GM18505 (cell line): ENCODE measurements around the gene IRX6.

Experiments used
- ATAC-seq: cut with Tn5 transposase; IDR thresholded peaks from one replicate; pipeline ENCODE4 v1.9.1; 2021; ENCODE audit not compliant: unreplicated experiment
- POLR2A ChIP-seq: IDR thresholded peaks from 4 replicates; pipeline ENCODE4 v1.6.1; 2011; ENCODE audit warnings: borderline replicate concordance; ENCODE audit not compliant: insufficient read depth, insufficient read length; ENCODE audit errors: extremely low read depth

The IRX6 gene

DNA sequence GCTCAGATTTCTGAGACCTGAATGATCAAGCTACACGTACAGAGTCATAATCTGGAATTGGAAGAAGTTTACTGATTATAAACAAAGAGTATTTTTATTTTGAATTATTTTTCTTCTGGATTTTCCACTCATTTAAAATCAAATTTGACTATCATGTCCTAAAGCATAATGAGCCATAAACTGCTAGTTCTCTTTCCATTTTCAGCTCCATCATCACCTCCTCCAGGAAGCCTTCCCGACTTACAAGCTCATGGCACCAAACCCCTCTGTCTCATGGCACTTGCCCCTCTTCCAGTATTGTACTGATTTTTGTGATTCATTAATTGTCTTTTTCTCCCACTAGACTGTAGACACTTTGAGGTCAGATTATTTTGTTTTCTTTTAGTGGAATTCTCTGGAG, 35.9 kb downstream of the IRX6 start:
- TF ChIP-seq POLR2A = no peak
- no peak for ATAC-seq

DNA sequence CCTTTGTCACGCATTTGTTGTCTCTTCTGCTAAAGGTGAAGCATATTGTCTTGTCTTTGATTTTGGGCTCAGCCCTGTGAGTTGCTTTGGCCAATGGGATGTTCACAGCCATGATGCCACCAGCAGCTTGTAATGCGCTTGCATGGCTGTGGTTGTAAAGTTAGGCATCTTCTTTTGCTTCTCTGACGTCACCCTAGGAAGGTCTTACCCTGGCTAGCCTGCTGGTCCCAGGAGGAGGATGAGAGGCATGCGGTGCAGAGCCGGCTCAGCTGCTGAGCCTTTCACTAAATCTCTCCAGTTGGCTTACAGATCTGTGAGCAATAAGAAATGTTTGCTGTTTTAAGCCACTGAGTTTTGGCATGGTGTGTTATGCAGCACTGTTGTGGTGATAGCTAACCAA, 40.8 kb downstream of the IRX6 start:
- no peak for ATAC-seq
- no peak for TF ChIP-seq POLR2A

GRCh38 chr16:55367301-55367811, 43.4 kb downstream of the IRX6 start:
- no peak for ATAC-seq
- no peak for TF ChIP-seq POLR2A

GRCh38 chr16:55367866-55368603, 44.0 kb downstream of the IRX6 start:
- no peak for TF ChIP-seq POLR2A
- ATAC-seq = no peak

DNA sequence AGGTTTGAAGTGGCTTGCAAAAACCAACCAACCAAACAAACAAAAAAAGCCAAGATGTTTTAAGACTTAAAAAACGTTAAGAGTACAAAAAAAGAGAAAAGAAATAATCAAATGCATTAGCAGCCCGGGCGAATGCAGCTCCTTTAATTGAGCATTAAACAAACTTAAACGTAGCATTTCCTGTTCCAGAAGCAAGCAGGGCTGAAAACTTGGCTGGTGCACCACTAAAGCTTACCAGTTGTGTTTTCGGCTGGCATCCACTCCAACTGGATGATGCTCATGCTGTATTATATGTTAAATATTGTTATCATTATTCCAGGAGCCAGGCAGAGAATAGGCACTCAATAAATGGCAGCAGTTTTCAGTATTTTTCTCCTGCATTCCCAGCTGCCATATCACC, 45.1 kb downstream of the IRX6 start:
- no peak for ATAC-seq
- TF ChIP-seq POLR2A = no peak

GRCh38 chr16:55370762-55371482, 46.9 kb downstream of the IRX6 start:
- no peak for ATAC-seq
- no peak for TF ChIP-seq POLR2A

GRCh38 chr16:55372792-55373488, 48.9 kb downstream of the IRX6 start:
- TF ChIP-seq POLR2A = no peak
- ATAC-seq = no peak

DNA sequence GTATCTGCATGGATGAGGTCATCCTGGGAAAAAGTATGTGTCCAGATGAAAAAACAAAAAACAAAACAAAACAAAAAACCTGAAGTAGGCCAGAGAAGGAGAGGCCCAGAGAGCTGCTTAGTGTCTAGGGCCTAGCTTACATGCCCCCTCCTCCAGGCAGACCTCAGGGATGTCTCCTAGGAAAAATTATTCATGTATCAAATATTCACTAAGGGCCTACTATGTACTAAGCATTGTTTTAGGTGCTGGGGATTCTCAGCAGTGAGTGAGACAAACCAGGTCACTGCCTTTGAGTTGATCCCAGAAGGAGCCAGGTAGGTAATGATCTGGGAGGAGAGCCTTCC, 49.5 kb downstream of the IRX6 start:
- TF ChIP-seq POLR2A = no peak
- no peak for ATAC-seq

GRCh38 chr16:55376045-55376444, 52.0 kb downstream of the IRX6 start:
- TF ChIP-seq POLR2A = no peak
- no peak for ATAC-seq

DNA sequence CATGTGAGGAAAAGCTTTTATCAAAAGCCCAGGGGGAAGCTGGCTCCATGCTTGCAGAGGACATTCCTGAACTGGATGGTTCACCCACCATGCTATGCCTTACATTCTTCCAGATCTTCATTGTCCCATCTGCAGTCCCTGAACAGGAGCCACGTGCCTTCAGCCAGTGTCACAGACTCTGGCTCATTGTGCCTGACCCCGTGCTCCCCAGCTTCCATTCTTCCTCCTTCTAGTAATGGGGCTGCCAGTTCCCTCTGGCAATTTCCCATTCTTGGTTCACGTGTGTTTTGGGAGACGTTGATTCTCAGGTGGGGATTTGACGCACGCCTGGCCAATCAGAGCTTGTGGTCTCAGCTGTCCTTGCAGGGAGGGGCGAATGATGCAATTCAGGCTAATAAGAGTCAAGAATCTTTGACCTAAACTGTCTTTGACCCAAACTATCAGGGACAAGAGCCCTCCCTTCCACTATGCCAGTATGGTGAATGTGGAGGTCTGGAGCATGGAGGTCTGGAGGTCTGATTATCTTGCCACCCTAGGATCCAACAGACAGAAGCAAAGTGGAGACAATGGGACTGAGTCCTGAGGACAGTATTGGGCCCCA, 52.7 kb downstream of the IRX6 start:
- ATAC-seq = no peak
- no peak for TF ChIP-seq POLR2A

DNA sequence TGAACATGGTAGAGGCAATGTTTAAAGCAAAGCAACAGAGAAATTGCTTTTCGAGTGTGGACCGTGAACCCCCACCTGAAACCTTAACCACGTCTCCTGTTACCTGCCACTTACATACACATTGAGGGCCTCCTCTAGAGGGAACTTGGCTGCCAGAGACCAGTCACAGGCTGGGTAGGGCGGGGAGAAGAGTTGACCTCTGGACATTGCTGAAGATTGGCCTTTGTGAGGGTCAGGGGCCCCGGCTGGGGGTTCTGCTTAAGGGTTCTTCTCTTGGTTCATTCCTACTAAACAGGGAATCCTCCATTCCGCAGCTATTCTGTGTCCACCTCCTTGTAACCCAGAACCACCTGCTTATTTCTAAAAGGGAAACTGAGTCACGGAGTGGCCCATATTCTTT, 53.8 kb downstream of the IRX6 start:
- TF ChIP-seq POLR2A = no peak

DNA sequence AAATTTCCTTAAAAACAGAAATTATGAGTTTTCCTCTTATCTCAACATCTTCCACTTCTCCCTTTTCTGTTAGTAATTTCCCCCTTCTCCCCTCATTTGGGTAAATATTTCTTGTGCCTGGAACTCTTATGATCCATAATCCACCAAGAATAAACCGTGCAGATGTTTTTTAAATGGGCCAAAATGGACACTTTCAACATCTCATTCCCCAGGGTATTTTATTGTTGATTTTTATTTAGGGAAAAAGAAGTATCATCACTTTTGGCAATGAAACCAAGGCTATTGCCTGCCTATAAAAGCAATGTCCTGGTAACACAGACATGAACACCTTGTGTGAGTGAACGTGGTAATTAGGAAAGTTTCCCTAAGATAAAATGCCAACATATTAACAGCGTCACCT, 54.6 kb downstream of the IRX6 start:
- no peak for TF ChIP-seq POLR2A

More for the DNA sequence above, 53.8 kb downstream of the IRX6 start:
- no peak for ATAC-seq

DNA sequence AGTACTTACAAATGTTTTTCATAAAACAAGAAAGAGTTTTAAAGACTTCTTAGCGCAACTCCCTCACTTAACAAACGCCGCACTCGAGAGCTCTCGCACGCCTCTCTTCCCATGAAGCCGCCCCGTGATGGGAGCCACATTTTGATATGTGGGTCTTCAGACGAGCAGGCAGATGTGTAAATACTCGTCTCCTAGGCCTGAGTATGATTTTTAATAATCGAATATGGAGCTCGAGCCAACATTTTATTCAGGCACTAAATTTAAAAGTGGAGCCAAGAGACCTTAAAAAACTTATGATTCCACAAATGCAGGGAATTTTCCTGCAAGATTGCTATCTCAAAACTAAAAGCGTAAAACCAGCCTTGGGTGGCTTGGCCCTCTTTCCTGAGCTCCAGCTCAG, 55.4 kb downstream of the IRX6 start:
- no peak for TF ChIP-seq POLR2A

More for the DNA sequence above, 54.6 kb downstream of the IRX6 start:
- ATAC-seq = no peak

More for the DNA sequence above, 55.4 kb downstream of the IRX6 start:
- ATAC-seq = no peak
